ENCODE measurements around the gene ABCC12.

The ABCC12 gene

DNA sequence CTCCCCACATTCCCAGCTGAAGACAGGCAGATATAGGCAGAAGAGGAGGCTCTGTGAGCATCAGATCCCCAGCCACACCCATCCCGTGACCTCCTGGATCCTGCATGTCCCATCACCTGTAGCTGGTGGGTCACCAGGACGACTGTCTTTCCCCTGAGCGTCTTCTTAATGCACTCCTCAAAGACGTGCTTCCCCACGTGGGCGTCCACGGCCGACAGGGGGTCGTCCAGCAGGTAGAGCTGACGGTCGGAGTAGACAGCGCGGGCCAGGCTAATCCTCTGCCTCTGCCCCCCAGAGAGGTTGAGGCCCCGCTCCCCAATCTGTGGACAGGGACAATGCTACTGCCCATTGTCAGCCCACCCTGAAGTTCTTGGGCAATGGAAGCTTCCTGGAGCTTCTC, 40.5 kb downstream of the ABCC12 start:
- H3K4me3 ChIP-seq (ENCODE audit: low read length) = no peak overlapping the region
- no peak for TF ChIP-seq CTCF (IDR thresholded peaks at IDR 0.05; ENCODE audit: insufficient read depth, low read depth, low read length, missing control alignments)
- no peak for DNase-seq (ENCODE audit: low read depth)

DNA sequence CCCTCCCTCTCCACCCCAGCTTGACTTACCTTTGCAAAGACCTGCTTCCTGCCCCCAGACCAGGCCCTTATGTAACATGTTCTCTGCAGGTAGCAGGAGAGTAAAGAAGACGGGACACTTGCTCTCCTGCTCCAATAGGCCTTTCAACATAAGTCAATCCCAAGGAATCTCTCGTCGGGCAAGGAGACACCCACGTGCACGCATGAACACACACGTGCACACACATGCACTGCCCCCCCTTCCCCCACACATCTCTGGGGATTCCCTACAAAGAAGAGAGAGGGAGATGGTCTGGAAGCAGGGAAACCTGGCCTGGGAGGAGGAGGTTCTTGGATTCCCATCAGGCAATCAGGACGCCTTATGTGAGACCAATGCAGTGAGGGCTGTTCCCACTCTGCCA, 41.4 kb downstream of the ABCC12 start:
- DNase-seq (ENCODE audit: low read depth) = no peak
- no peak for TF ChIP-seq CTCF (IDR thresholded peaks at IDR 0.05; ENCODE audit: insufficient read depth, low read depth, low read length, missing control alignments)
- no peak overlapping the region for H3K4me3 ChIP-seq (ENCODE audit: low read length)

- no peak overlapping the region for H3K4me3 ChIP-seq (ENCODE audit: low read length)
- peak; percentile 52 for TF ChIP-seq CTCF (IDR thresholded peaks at IDR 0.05; ENCODE audit: insufficient read depth, low read depth, low read length, missing control alignments)
- DNase-seq (ENCODE audit: low read depth) = peak; percentile 41
Measured at GRCh38 chr16:48113471-48113870, 42.3 kb downstream of the ABCC12 start.

DNA sequence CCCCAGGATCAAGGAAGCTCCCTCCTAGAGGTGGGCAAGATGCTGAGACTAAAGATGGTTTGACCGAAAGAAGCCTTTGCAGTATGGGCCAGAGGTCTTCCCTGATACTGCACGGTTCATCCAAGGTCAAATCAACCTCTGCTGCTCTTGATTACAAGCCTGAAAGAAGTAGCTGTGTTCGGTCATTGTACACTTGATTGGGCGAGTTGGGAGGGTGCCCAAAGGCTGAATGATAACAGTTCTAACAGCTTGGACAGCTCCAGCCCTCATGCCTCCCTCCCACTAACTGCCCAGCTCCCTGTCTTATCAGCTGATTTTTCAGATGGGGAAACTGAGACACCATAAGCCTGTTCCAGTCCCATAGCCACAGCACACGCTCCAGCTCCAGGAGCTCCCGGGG, 42.8 kb downstream of the ABCC12 start:
- TF ChIP-seq CTCF (IDR thresholded peaks at IDR 0.05; ENCODE audit: insufficient read depth, low read depth, low read length, missing control alignments) = no peak
- H3K4me3 ChIP-seq (ENCODE audit: low read length) = no peak overlapping the region
- DNase-seq (ENCODE audit: low read depth) = no peak

DNA sequence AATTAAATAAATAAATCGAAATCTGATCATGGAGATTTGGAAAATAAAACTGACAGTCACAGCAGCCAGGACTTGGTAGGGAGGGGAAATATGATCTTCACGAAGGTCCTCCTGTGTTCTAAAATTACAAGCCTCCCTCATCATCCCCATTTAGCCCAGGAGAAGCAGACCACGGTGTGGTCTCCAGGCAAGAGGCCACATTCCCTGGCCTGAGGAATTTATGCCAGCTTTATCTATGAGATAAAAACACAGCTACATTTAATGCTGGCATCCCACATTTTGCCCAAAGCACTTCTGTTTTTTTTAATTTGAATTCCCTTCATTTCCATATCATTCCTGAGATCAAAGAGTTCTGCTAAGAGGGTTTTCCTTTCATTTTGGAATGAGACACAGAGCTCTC, 43.2 kb downstream of the ABCC12 start:
- no peak for DNase-seq (ENCODE audit: low read depth)
- no peak for TF ChIP-seq CTCF (IDR thresholded peaks at IDR 0.05; ENCODE audit: insufficient read depth, low read depth, low read length, missing control alignments)
- H3K4me3 ChIP-seq (ENCODE audit: low read length) = no peak overlapping the region

- TF ChIP-seq CTCF (IDR thresholded peaks at IDR 0.05; ENCODE audit: insufficient read depth, low read depth, low read length, missing control alignments) = no peak
- no peak for DNase-seq (ENCODE audit: low read depth)
- no peak overlapping the region for H3K4me3 ChIP-seq (ENCODE audit: low read length)
Measured at GRCh38 chr16:48110982-48111381, 44.8 kb downstream of the ABCC12 start.

DNA sequence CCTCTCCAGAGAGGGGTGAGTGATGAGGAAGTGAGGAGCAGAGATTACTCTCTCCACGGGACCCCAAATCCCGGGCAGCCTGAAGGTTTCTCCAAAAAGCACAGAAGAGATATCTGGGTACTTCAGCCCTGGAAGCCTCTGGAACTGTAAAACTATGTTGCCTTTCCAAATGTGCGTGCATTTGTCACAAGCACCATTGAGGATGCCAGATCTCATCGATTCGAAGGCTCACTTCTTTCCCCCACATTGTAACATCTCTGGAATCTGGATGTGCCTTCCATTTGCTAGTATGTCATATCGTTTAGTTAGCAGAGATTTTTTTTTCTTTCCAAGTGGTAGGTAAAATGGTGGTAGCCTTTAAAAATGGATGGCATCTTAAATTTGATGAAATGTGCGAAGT, 45.8 kb downstream of the ABCC12 start:
- H3K4me3 ChIP-seq (ENCODE audit: low read length) = no peak overlapping the region
- DNase-seq (ENCODE audit: low read depth) = no peak
- no peak for TF ChIP-seq CTCF (IDR thresholded peaks at IDR 0.05; ENCODE audit: insufficient read depth, low read depth, low read length, missing control alignments)
